GM12801 (cell line): ENCODE data around the gene KDM8.

Experiments
- TF ChIP-seq, protein P1 (sequence below): IDR thresholded peaks from one replicate; pipeline ENCODE4 v1.5.1; 2011; ENCODE audit warnings: control low read depth; ENCODE audit not compliant: insufficient read length; ENCODE audit errors: extremely low read depth

Gene KDM8

DNA sequence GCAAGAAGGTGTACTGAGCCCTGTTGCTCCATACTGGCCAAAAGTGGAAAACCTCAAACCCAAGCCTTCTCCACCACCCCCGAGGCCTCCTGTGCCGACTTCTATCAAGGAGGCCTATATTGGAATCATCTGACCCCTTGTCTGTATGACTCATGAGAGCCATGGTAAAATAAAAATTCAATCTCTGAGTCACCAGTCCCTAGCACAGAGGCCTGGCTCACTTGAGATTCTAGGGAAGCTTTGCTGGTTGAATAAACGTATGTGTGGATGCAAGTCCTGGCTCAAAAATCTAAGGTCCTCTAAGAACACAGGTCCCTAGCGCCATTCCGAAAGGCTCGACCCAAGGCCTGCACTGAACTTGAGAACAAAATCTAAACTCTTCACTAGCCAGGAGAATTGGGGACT is 50.2 kb downstream of the KDM8 start:
- TF ChIP-seq, protein P1, sequence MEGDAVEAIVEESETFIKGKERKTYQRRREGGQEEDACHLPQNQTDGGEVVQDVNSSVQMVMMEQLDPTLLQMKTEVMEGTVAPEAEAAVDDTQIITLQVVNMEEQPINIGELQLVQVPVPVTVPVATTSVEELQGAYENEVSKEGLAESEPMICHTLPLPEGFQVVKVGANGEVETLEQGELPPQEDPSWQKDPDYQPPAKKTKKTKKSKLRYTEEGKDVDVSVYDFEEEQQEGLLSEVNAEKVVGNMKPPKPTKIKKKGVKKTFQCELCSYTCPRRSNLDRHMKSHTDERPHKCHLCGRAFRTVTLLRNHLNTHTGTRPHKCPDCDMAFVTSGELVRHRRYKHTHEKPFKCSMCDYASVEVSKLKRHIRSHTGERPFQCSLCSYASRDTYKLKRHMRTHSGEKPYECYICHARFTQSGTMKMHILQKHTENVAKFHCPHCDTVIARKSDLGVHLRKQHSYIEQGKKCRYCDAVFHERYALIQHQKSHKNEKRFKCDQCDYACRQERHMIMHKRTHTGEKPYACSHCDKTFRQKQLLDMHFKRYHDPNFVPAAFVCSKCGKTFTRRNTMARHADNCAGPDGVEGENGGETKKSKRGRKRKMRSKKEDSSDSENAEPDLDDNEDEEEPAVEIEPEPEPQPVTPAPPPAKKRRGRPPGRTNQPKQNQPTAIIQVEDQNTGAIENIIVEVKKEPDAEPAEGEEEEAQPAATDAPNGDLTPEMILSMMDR: no peak

- TF ChIP-seq, protein P1: no peak
Measured at GRCh38 chr16:27254262-27254811, 51.0 kb downstream of the KDM8 start.

- TF ChIP-seq, protein P1: no peak
Measured at GRCh38 chr16:27256861-27257260, 53.5 kb downstream of the KDM8 start.

DNA sequence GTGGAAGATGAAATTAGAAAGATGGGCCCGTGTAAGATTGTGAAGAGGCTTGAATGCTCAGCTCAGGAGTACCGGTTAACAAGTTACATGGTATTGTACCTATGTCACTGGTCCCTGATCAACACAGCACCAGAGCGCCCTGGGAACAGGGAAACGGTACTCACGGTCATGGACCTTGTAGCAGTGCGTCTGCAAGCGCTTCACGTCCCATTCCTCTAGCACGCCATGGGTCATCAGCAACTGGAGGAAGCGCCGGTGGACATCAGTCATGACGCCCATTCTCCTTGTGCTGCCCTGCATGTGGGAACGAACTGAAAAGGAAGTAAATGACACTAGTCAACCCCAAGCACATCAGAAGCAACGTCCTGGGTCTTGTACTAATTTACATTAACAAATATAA is 53.9 kb downstream of the KDM8 start:
- TF ChIP-seq, protein P1: no peak

DNA sequence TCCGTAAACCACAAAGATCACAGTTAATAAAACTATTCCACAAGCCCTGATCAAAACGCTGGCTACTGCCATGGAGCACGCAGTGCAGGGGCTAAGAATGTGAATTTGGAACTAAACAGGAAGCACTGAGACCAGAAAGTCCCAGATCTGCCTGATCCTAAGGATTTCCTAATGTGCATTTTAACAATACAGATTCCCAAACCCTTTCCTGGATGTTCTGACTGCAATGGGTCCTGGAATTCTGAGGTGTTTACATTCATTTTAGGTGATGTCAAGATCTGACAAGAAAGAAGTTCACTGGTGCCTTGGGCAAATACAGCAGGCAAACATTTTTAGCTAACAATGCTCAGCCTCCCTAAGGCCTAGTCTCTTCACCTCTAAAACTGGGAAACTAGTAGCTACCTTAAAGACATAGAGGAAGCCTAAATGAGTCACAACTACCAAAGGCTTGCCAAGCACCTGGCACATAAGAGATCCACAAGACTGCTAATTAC is 55.0 kb downstream of the KDM8 start:
- TF ChIP-seq, protein P1: no peak

DNA sequence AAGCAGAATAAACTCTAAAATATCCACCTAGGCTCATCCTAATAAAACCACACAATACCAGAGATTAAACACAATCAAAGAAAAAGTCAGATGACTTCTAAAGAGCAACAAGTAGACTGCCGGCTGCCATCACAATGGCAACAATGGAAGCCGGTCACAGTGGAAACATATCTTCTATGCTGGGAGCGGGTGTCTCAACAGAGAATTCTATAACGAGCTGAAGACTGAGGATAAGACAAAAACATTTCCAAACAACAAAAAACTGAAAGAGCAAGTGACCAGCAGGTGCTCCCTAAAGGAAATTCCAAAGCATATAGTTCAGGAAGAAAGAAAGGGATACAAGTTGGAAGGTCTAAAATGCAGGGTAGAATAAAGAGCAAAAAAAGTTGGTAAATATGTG is 56.4 kb downstream of the KDM8 start:
- TF ChIP-seq, protein P1: no peak

DNA sequence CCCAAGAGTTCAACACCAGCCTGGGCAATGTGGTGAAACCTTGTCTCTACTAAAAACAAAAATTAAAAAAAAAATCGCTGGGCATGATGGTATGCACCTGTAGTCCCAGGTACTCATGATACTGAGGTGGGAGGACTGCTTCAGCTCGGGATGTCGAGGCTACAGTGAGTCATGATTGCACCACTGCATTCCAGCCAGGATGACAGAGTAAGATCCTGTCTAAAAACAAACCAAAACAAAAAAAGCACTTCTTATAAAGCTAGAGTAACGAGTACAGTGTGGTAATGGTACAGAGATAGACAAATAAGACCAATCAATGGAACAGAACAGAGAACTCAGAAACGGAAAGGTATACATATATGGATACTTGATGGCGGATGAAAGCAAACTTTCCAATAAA is 60.8 kb downstream of the KDM8 start:
- TF ChIP-seq, protein P1: no peak

DNA sequence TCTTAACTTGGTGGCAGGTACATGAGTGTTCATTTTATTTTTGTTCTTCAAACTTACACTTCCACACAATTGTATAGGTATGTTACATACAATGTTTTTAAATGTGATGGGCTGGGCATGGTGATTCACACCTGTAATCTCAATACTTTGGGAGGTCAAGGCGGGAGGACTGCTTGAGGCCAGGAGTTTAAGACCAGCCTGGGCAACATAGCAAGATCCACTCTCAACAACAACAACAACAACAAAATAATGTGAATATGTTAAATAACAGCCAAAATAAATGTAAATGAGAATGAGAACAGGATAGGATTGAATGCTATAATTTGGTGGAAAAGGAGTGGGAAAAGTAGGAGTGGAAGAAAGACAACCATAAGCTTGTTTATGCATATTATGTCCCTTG is 62.7 kb downstream of the KDM8 start:
- TF ChIP-seq, protein P1: no peak
